Gastroesophageal sphincter (tissue), 4 donors: Measurements from ENCODE around the gene TM9SF3. TPM values are rescaled to one million over a fixed set of nuclear protein-coding genes. Genes with fewer than 3 reads are reported as not detected.

Source experiments
- ATAC-seq: fragments of 150-250 bp; one replicate; pipeline ENCODE4 v1.9.1; 2016; ENCODE audit warnings: mild to moderate bottlenecking, moderate library complexity
- H3K27ac ChIP-seq, 4 donors: fragments of 200-600 bp; sonication (generic) in 3 of 4; 1 replicate in 3 of 4; 2 replicates in 1 of 4; pipeline ENCODE4 v1.5.1; 2016 to 2019
- H3K27me3 ChIP-seq: fragments of 200-600 bp; sonication (generic); one replicate; pipeline ENCODE4 v1.5.1; 2019
- H3K36me3 ChIP-seq, 2 donors: fragments of 200-600 bp; sonication (generic); one replicate each; pipeline ENCODE4 v1.5.1; 2019; ENCODE audit warnings: control low read depth in 1 of 2
- H3K4me1 ChIP-seq, 3 donors: fragments of 200-600 bp; sonication (generic); 1 replicate in 2 of 3; 2 replicates in 1 of 3; pipeline ENCODE4 v1.5.1; 2016 to 2019; ENCODE audit warnings: control low read depth in 2 of 3
- H3K4me3 ChIP-seq, 2 donors: fragments of 200-600 bp; sonication (generic); one replicate each; pipeline ENCODE4 v1.5.1; 2019; ENCODE audit warnings: mild to moderate bottlenecking in 1 of 2, moderate library complexity in 1 of 2
- H3K9me3 ChIP-seq, 3 donors: fragments of 200-600 bp; sonication (generic); one replicate each; pipeline ENCODE4 v1.5.1; 2017 to 2019; ENCODE audit warnings: control low read depth in 2 of 3
- CTCF ChIP-seq, 4 experiments: fragments of 200-600 bp in 2 of 4; fragments of 450-650 bp in 2 of 4; sonication (generic) in 1 of 4; IDR thresholded peaks; one replicate each; pipeline ENCODE4 v1.5.1; 2017 to 2019; ENCODE audit warnings: antibody characterized with exemption in 4 of 4, mild to moderate bottlenecking in 2 of 4, moderate library complexity in 2 of 4
- EP300 ChIP-seq: sonication (generic); formaldehyde crosslinking; IDR thresholded peaks from one replicate; pipeline ENCODE4 v1.6.1; 2017; ENCODE audit warnings: antibody characterized with exemption, mild to moderate bottlenecking
- POLR2A ChIP-seq, 2 donors: fragments of 450-650 bp; IDR thresholded peaks; one replicate each; pipeline ENCODE4 v1.6.1; 2017; ENCODE audit warnings: antibody characterized with exemption in 2 of 2, mild to moderate bottlenecking in 2 of 2, moderate library complexity in 1 of 2
- POLR2AphosphoS5 ChIP-seq: sonication (generic); formaldehyde crosslinking; IDR thresholded peaks from one replicate; pipeline ENCODE4 v1.6.1; 2017; ENCODE audit warnings: antibody characterized with exemption
- WGBS, 2 donors: methylation state at CpG; one replicate each; pipeline ENCODE4 v1.1.5; 2018; ENCODE audit warnings: low coverage in 1 of 2; 5-methylcytosine and 5-hydroxymethylcytosine counted together
- total RNA-seq, 4 donors: library from RNA; depleted of rRNA; stranded (reverse); fragments of >200 nt; gene quantifications; one replicate each; pipeline ENCODE4 v1.1.0, GENCODE V29; 2016

The TM9SF3 gene
- total RNA-seq, 4 donors from 2014 or later = 88.6 to 121 (median 114) TPM

GRCh38 chr10:96501985-96502384 lies 84.8 kb downstream of the TM9SF3 start:
- ATAC-seq = no peak
- no peaks in the 10 kb centered on the region for H3K4me1 ChIP-seq

GRCh38 chr10:96500519-96500918 lies 86.3 kb downstream of the TM9SF3 start:
- no peaks in the 10 kb centered on the region for H3K9me3 ChIP-seq
- no peak overlapping the region for H3K27ac ChIP-seq
- no peaks in the 10 kb centered on the region for H3K36me3 ChIP-seq
- peaks cover 10% of the 10 kb centered on the region for H3K27me3 ChIP-seq
- H3K4me3 ChIP-seq = no peak overlapping the region
- TF ChIP-seq CTCF (IDR thresholded peaks at IDR 0.05) = no peak
- TF ChIP-seq EP300 = no peak
- no peak for TF ChIP-seq POLR2AphosphoS5
- no peak for TF ChIP-seq POLR2A (IDR thresholded peaks at IDR 0.05)
- H3K4me1 ChIP-seq = no peaks in the 10 kb centered on the region
- 74 to 78% methylated on average over 4 to 5 of the region's 7 CpGs for WGBS, 2 donors
- no peak for ATAC-seq

More at GRCh38 chr10:96501985-96502384, 84.8 kb downstream of the TM9SF3 start:
- Histone ChIP-seq H3K4me3 (no peak overlapping the region), H3K36me3 (no peaks in the 10 kb centered on the region), H3K27me3 (peaks cover 10% of the 10 kb centered on the region), H3K27ac (no peak overlapping the region), H3K9me3 (no peaks in the 10 kb centered on the region)
- 79 to 89% methylated on average over 3 of the region's 4 CpGs for WGBS, 2 donors
- TF ChIP-seq POLR2A (IDR thresholded peaks at IDR 0.05) = no peak
- TF ChIP-seq EP300 = no peak
- no peak for TF ChIP-seq POLR2AphosphoS5
- TF ChIP-seq CTCF (IDR thresholded peaks at IDR 0.05) = no peak

GRCh38 chr10:96500050-96500449 lies 86.8 kb downstream of the TM9SF3 start:
- Histone ChIP-seq H3K27ac (no peak overlapping the region), H3K4me1 (no peaks in the 10 kb centered on the region), H3K9me3 (no peaks in the 10 kb centered on the region), H3K4me3 (no peak overlapping the region), H3K36me3 (no peaks in the 10 kb centered on the region), H3K27me3 (peaks cover 10% of the 10 kb centered on the region)
- WGBS, 2 donors = 90 to 91% methylated on average over 2 to 3 of the region's 3 CpGs
- TF ChIP-seq EP300 = no peak
- TF ChIP-seq POLR2A (IDR thresholded peaks at IDR 0.05) = no peak
- TF ChIP-seq POLR2AphosphoS5 = no peak
- TF ChIP-seq CTCF (IDR thresholded peaks at IDR 0.05) = no peak
- no peak for ATAC-seq

- no peak for ATAC-seq
Observed at GRCh38 chr10:96497391-96497790, 89.4 kb downstream of the TM9SF3 start.

More at GRCh38 chr10:96497391-96497790, 89.4 kb downstream of the TM9SF3 start:
- H3K9me3 ChIP-seq = no peaks in the 10 kb centered on the region
- no peak for TF ChIP-seq EP300
- no peak for TF ChIP-seq CTCF (IDR thresholded peaks at IDR 0.05)
- no peak for TF ChIP-seq POLR2A (IDR thresholded peaks at IDR 0.05)
- no peak for TF ChIP-seq POLR2AphosphoS5
- H3K27ac ChIP-seq = no peak overlapping the region
- H3K27me3 ChIP-seq = peaks cover 22% of the 10 kb centered on the region
- H3K36me3 ChIP-seq = no peaks in the 10 kb centered on the region
- 70 to 73% methylated on average over 4 to 5 of the region's 5 CpGs for WGBS, 2 donors
- no peak overlapping the region for H3K4me3 ChIP-seq
- H3K4me1 ChIP-seq = no peaks in the 10 kb centered on the region
